A673 (cell line): ENCODE results near the gene NPLOC4. TPM values are rescaled to one million over a fixed set of nuclear protein-coding genes. Genes with fewer than 3 reads are reported as not detected.

Experiments used
- BruUV-seq: library from RNA; stranded (reverse); fragments of 400-500 nt; replicated peaks from 2 replicates; lab custom pipeline; 2021; lab: Mats Ljungman, UMichigan
- CTCF ChIA-PET: fragments of 300-600 bp; sonication (Branson Sonifier 250); formaldehyde crosslinking; loops from one replicate; lab custom pipeline; 2022; ENCODE audit warnings: antibody characterized with exemption; lab: Charles Lee
- POLR2A ChIA-PET: fragments of 300-600 bp; sonication (Branson Sonifier 250); formaldehyde crosslinking; loops from one replicate; lab custom pipeline; 2022; ENCODE audit warnings: antibody characterized with exemption; ENCODE audit not compliant: low non-redundant PET; lab: Charles Lee
- DNase-seq: peaks from one replicate; pipeline ENCODE4 v3.0.0-alpha.2; 2015; ENCODE audit warnings: low spot score
- H3K27ac ChIP-seq: fragments of 200-600 bp; sonication (generic); 2 replicates; pipeline ENCODE4 v1.5.1; 2016; ENCODE audit warnings: mixed run types, low read depth, mild to moderate bottlenecking, mixed read lengths, antibody characterized with exemption, low read length; ENCODE audit not compliant: poor library complexity, severe bottlenecking
- H3K27me3 ChIP-seq: fragments of 200-600 bp; sonication (generic); replicated peaks from 2 replicates; pipeline ENCODE4 v1.6.1; 2017; ENCODE audit warnings: mixed run types, low read depth, mild to moderate bottlenecking, mixed read lengths, antibody characterized with exemption, low read length; ENCODE audit not compliant: insufficient read depth, poor library complexity
- H3K36me3 ChIP-seq: fragments of 200-600 bp; sonication (generic); 2 replicates; pipeline ENCODE4 v1.6.1; 2016; ENCODE audit warnings: mixed run types, mild to moderate bottlenecking, mixed read lengths, antibody characterized with exemption, low read length; ENCODE audit not compliant: insufficient read depth, poor library complexity, severe bottlenecking
- H3K4me1 ChIP-seq: fragments of 200-600 bp; sonication (generic); 2 replicates; pipeline ENCODE4 v1.6.1; 2017; ENCODE audit warnings: mixed run types, mild to moderate bottlenecking, mixed read lengths, antibody characterized with exemption, low read length; ENCODE audit not compliant: insufficient read depth, poor library complexity, severe bottlenecking
- H3K4me3 ChIP-seq: fragments of 200-600 bp; sonication (generic); 2 replicates; pipeline ENCODE4 v1.5.1; 2016; ENCODE audit warnings: low read depth, mixed run types, mild to moderate bottlenecking, mixed read lengths, low read length; ENCODE audit not compliant: poor library complexity, severe bottlenecking
- H3K9me3 ChIP-seq: fragments of 200-600 bp; sonication (generic); 2 replicates; pipeline ENCODE4 v1.6.1; 2016; ENCODE audit warnings: mixed run types, low read depth, mild to moderate bottlenecking, mixed read lengths, antibody characterized with exemption, low read length; ENCODE audit not compliant: poor library complexity, severe bottlenecking
- EZH2 ChIP-seq: fragments of 200-600 bp; sonication (generic); IDR thresholded peaks from 2 replicates; pipeline ENCODE4 v1.6.1; 2017; ENCODE audit warnings: borderline replicate concordance, low read depth, mild to moderate bottlenecking, mixed read lengths, antibody characterized with exemption, low read length; ENCODE audit not compliant: poor library complexity, severe bottlenecking
- intact Hi-C: fragments of 100-400 bp; cut with micrococcal nuclease; formaldehyde crosslinking; loops from one replicate; pipeline ENCODE4 v1.10.0; 2022; ENCODE audit not compliant: unreplicated experiment
- total RNA-seq: library from RNA; stranded (reverse); gene quantifications from 2 replicates; pipeline ENCODE4 v1.2.3, GENCODE V29; 2021
- TF ChIP-seq, protein P1 (sequence below): fragments of 300-800, 200-600 bp; sonication (generic); conservative IDR thresholded peaks from 2 replicates; pipeline ENCODE4 v1.5.1; 2017; ENCODE audit warnings: low read depth, mild to moderate bottlenecking, antibody characterized with exemption, low read length, moderate library complexity, mixed read lengths

Gene NPLOC4
- total RNA-seq, 1 experiment from 2014 or later = 195 TPM

DNA sequence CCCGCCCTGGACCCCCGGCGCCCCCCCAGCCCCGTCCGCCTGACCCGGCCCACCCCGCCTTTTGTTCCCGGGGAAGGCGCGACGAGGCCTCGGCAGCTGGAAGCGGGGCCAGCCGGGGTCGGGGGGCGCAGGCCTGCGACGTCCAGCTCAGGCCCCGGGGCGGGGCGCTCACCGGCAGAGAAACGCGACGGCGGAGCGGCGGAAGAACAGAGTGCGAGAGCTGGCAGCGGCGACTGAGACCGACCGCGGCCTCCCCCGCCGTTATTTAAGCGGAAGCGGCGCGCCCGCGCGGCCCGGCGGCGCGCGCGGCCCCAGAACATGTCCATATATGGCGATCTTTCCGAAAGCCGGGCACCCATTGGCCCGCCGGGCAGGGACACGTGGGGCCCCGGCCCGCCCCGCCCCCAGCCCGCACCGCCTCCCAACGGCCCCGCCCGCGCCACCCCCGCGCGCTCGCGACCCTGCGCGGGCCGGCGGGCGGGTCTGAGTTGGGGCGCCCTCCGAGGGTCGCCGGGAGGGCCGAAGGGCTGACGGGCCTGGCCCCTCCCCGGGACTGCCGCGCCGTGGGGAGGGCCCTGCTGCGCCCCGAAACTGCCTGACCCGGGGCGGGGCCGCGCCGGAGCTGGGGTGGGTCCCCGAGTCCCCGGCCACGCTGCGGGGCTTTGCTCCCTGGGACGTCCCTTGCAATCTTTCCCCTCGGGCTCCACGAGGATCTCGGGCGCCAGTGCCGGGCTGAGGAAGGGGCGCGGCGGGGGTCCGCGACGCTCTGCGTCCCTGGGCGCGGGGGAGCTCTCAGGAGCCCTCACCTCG lies 124.1 kb downstream of the NPLOC4 start, which contains the start of gene ACTG1:
Gene ACTG1, minus strand, starts transcription at position 238 of the 810 bp plus-strand sequence. CDS start 445 bp downstream, outside the sequence.
- H3K4me1 ChIP-seq = peaks cover 26% of the 10 kb centered on the region
- H3K36me3 ChIP-seq = peaks cover 32% of the 10 kb centered on the region
- H3K4me3 ChIP-seq = peak within 1 kb of the TSS; percentile 79
- ChIA-PET POLR2A (interaction anchor here (0.8 kb wide), 1 partner anchor 123 kb away, joined by 3 read pairs; no protein-coding TSS in a partner anchor), CTCF (interaction anchor here (0.6 kb wide), 1 partner anchor 236 kb away, joined by 4 read pairs; no protein-coding TSS in a partner anchor)
- no peaks in the 10 kb centered on the region for H3K9me3 ChIP-seq
- no peak for TF ChIP-seq EZH2
- TF ChIP-seq, protein P1, sequence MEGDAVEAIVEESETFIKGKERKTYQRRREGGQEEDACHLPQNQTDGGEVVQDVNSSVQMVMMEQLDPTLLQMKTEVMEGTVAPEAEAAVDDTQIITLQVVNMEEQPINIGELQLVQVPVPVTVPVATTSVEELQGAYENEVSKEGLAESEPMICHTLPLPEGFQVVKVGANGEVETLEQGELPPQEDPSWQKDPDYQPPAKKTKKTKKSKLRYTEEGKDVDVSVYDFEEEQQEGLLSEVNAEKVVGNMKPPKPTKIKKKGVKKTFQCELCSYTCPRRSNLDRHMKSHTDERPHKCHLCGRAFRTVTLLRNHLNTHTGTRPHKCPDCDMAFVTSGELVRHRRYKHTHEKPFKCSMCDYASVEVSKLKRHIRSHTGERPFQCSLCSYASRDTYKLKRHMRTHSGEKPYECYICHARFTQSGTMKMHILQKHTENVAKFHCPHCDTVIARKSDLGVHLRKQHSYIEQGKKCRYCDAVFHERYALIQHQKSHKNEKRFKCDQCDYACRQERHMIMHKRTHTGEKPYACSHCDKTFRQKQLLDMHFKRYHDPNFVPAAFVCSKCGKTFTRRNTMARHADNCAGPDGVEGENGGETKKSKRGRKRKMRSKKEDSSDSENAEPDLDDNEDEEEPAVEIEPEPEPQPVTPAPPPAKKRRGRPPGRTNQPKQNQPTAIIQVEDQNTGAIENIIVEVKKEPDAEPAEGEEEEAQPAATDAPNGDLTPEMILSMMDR = no peak
- BruUV-seq = no TSS peak
- H3K27ac ChIP-seq = peak within 1 kb of the TSS; percentile 99
- peak; percentile 95 for DNase-seq
- intact Hi-C loops = loop anchor here (10.0 kb wide), 1 partner anchor 92 kb away; no protein-coding TSS in a partner anchor
- no peaks in the 10 kb centered on the region for H3K27me3 ChIP-seq

GRCh38 chr17:81511804-81512561 lies 124.9 kb downstream of the NPLOC4 start:
- POLR2A ChIA-PET = interaction anchor here (0.6 kb wide), 1 partner anchor 9 kb away, joined by 5 read pairs; no protein-coding TSS in a partner anchor
- intact Hi-C loops = loop anchor here (10.0 kb wide), 1 partner anchor 93 kb away; no protein-coding TSS in a partner anchor
- Histone ChIP-seq H3K4me1 (peaks cover 26% of the 10 kb centered on the region), H3K36me3 (peaks cover 32% of the 10 kb centered on the region), H3K4me3 (peak overlapping the region; percentile 79), H3K27ac (peak overlapping the region; percentile 99), H3K27me3 (no peaks in the 10 kb centered on the region), H3K9me3 (no peaks in the 10 kb centered on the region)
- TF ChIP-seq, protein P1 = no peak
- no peak for TF ChIP-seq EZH2
- TSS peak; percentile 71 for BruUV-seq
- DNase-seq = no peak
- CTCF ChIA-PET = no interaction called here

GRCh38 chr17:81511554-81511803 lies 125.4 kb downstream of the NPLOC4 start:
- no TSS peak for BruUV-seq
- Histone ChIP-seq H3K9me3 (no peaks in the 10 kb centered on the region), H3K4me3 (peak overlapping the region; percentile 79), H3K36me3 (peaks cover 32% of the 10 kb centered on the region), H3K27ac (peak overlapping the region; percentile 99), H3K27me3 (no peaks in the 10 kb centered on the region), H3K4me1 (peaks cover 26% of the 10 kb centered on the region)
- ChIA-PET CTCF (no interaction called here), POLR2A (interaction anchor here (0.6 kb wide), 1 partner anchor 9 kb away, joined by 5 read pairs; no protein-coding TSS in a partner anchor)
- TF ChIP-seq, protein P1 = no peak
- TF ChIP-seq EZH2 = no peak
- intact Hi-C loops = loop anchor here (10.0 kb wide), 1 partner anchor 93 kb away; no protein-coding TSS in a partner anchor
- DNase-seq = no peak
